Left lung (tissue), 10 donors: ENCODE results near the gene TENM3. TPM values are rescaled to one million over a fixed set of nuclear protein-coding genes. Genes with fewer than 3 reads are reported as not detected.

Experiments
- ATAC-seq: fragments of 200-7000 bp; cut with Tn5 transposase; one replicate; pipeline ENCODE4 v1.9.1; 2020; ENCODE audit warnings: moderate library complexity
- DNase-seq, 4 donors: peaks; one replicate each; pipeline ENCODE4 v3.0.0-alpha.2; 2013 to 2020
- H3K27ac ChIP-seq, 2 donors: fragments of 200-600 bp; sonication (generic) in 1 of 2; one replicate each; pipeline versions ENCODE4 v1.5.0 to v1.8.0; 2020 to 2021
- H3K27me3 ChIP-seq, 2 donors: fragments of 200-600 bp; sonication (generic) in 1 of 2; one replicate each; pipeline versions ENCODE4 v1.5.0 to v1.8.0; 2020 to 2021
- H3K36me3 ChIP-seq, 2 donors: fragments of 200-600 bp; sonication (generic) in 1 of 2; one replicate each; pipeline versions ENCODE4 v1.5.0 to v1.8.0; 2020 to 2021
- H3K4me1 ChIP-seq, 2 donors: fragments of 200-600 bp; one replicate each; pipeline ENCODE4 v1.8.0; 2021
- H3K4me3 ChIP-seq, 2 donors: fragments of 200-600 bp; sonication (generic) in 1 of 2; one replicate each; pipeline versions ENCODE4 v1.5.0 to v1.8.0; 2020 to 2021; ENCODE audit warnings: mild to moderate bottlenecking in 1 of 2
- H3K9me3 ChIP-seq, 2 donors: fragments of 200-600 bp; sonication (generic) in 1 of 2; one replicate each; pipeline versions ENCODE4 v1.5.0 to v1.8.0; 2020 to 2021
- intact Hi-C, 2 donors: fragments of 100-400 bp; cut with DNase I; formaldehyde crosslinking; loops; one replicate each; pipeline versions ENCODE4 v1.11.2 to v1.14.2; 2022
- polyA plus RNA-seq, 6 donors: library from polyadenylated mRNA; unstranded; fragments of 120-200 nt; gene quantifications; one replicate each; pipeline ENCODE4 v1.2.1, GENCODE V29; 2013; ENCODE audit not compliant: insufficient read length in 6 of 6
- total RNA-seq, 2 donors: library from RNA; stranded (reverse); fragmentation: NEBNext Ultra II Directional; extraction: Animal tissue kit (Norgen Biotek cat#: 25700); gene quantifications; one replicate each; pipeline ENCODE4 v1.2.1, GENCODE V29; 2021
- TF ChIP-seq, protein P1 (sequence below), 2 donors: fragments of 200-600 bp; sonication (generic) in 1 of 2; IDR thresholded peaks; one replicate each; pipeline versions ENCODE4 v1.5.0 to v1.8.0; 2021; ENCODE audit warnings: antibody characterized with exemption in 2 of 2
- donor health status: DM: no; HTN: yes; CAD: no.
- donor health status: DM: no; HTN: no; CAD: no.

The TENM3 gene
- total and polyA plus RNA-seq, 8 donors = 2.2 to 5.6 (median 3.1) TPM

DNA sequence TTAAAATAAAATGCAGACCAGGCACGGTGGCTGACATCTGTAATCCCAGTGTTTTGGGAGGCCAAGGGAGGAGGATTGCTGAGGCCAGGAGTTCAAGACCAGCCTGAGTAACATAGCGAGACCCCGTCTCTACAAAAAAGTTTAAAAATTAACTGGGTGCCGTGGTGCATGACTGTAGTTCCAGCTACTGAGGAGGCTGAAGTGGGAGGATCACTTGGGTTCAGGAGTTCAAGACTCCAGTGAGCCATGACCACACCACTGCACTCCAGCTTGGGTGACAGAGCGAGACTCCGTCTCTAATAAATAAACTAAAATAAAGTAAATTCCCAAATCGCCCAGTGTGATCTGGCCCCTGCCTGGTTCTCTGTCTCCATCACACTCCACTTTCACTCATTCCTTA lies 43.7 kb downstream of the TENM3 start:
- Histone ChIP-seq H3K36me3 (no peaks in the 10 kb centered on the region), H3K27me3 (no peaks in the 10 kb centered on the region), H3K9me3 (no peaks in the 10 kb centered on the region), H3K4me1 (no peaks in the 10 kb centered on the region), H3K27ac (no peak overlapping the region), H3K4me3 (no peak overlapping the region)
- no peak for ATAC-seq
- intact Hi-C loops = no loop called here
- TF ChIP-seq, protein P1, sequence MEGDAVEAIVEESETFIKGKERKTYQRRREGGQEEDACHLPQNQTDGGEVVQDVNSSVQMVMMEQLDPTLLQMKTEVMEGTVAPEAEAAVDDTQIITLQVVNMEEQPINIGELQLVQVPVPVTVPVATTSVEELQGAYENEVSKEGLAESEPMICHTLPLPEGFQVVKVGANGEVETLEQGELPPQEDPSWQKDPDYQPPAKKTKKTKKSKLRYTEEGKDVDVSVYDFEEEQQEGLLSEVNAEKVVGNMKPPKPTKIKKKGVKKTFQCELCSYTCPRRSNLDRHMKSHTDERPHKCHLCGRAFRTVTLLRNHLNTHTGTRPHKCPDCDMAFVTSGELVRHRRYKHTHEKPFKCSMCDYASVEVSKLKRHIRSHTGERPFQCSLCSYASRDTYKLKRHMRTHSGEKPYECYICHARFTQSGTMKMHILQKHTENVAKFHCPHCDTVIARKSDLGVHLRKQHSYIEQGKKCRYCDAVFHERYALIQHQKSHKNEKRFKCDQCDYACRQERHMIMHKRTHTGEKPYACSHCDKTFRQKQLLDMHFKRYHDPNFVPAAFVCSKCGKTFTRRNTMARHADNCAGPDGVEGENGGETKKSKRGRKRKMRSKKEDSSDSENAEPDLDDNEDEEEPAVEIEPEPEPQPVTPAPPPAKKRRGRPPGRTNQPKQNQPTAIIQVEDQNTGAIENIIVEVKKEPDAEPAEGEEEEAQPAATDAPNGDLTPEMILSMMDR (IDR thresholded peaks at IDR 0.05) = no peak
- no peak for DNase-seq

GRCh38 chr4:182288534-182288933 lies 45.3 kb downstream of the TENM3 start:
- Histone ChIP-seq H3K4me3 (no peak overlapping the region), H3K4me1 (no peaks in the 10 kb centered on the region), H3K27ac (no peak overlapping the region), H3K27me3 (no peaks in the 10 kb centered on the region), H3K9me3 (no peaks in the 10 kb centered on the region), H3K36me3 (no peaks in the 10 kb centered on the region)
- DNase-seq (no peak), ATAC-seq (no peak)
- intact Hi-C loops = no loop called here
- TF ChIP-seq, protein P1 (IDR thresholded peaks at IDR 0.05) = no peak

DNA sequence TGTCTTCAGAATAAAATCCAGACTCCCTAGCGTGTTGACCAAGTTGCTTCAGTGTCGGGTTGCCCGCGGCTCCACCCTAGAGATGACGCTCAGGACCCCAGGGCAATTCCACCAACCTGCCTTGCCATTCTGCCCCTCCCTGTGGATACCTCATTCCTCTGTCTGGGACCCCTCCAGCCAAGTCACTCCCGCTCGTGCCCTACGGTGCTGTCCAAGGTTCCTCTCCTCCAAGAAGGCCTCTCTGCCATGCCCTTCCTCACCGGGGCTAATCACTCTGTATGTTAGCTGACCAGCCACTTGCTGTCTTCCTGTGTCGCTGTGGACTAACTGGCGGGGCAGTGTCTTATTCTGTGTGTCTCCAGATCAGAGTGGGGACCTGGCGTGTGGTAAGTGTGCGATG lies 46.6 kb downstream of the TENM3 start:
- TF ChIP-seq, protein P1 (IDR thresholded peaks at IDR 0.05) = no peak
- H3K27me3 ChIP-seq = no peaks in the 10 kb centered on the region
- no peaks in the 10 kb centered on the region for H3K4me1 ChIP-seq
- intact Hi-C loops = no loop called here
- H3K4me3 ChIP-seq = no peak overlapping the region
- ATAC-seq (no peak), DNase-seq (no peak)
- no peaks in the 10 kb centered on the region for H3K9me3 ChIP-seq
- no peaks in the 10 kb centered on the region for H3K36me3 ChIP-seq
- no peak overlapping the region for H3K27ac ChIP-seq

DNA sequence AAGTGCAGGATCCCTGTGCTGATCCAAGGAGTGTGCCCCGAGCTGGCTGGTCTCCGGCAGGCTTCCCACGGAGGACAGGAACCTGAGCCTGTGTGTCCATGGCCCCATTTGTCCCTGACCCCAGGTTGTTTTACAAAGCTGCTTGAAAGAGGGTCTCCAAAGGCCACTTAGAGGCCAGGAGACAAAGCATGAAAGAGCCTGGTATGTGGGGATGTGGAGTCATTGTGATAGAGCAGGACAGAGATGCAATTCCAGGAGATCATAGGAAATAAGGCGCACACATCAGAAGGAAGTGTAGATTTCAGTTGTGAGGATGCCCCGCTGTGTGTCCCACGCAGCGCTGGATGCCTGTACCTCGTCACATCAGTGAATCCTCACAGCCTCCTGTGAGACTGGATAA lies 48.0 kb downstream of the TENM3 start:
- no peak for ATAC-seq
- H3K4me1 ChIP-seq = no peaks in the 10 kb centered on the region
- H3K27me3 ChIP-seq = no peaks in the 10 kb centered on the region
- TF ChIP-seq, protein P1 (IDR thresholded peaks at IDR 0.05) = no peak
- intact Hi-C loops = no loop called here
- H3K9me3 ChIP-seq = no peaks in the 10 kb centered on the region
- no peak overlapping the region for H3K27ac ChIP-seq
- no peak for DNase-seq
- no peaks in the 10 kb centered on the region for H3K36me3 ChIP-seq
- H3K4me3 ChIP-seq = no peak overlapping the region

- Histone ChIP-seq H3K4me3 (no peak overlapping the region), H3K36me3 (no peaks in the 10 kb centered on the region), H3K9me3 (no peaks in the 10 kb centered on the region), H3K27me3 (no peaks in the 10 kb centered on the region), H3K27ac (no peak overlapping the region), H3K4me1 (no peaks in the 10 kb centered on the region)
- ATAC-seq (no peak), DNase-seq (no peak)
- TF ChIP-seq, protein P1 (IDR thresholded peaks at IDR 0.05) = no peak
- intact Hi-C loops = no loop called here
Observed at GRCh38 chr4:182291597-182292270, 48.5 kb downstream of the TENM3 start.
